Endothelial cell of umbilical vein (primary cell): ENCODE measurements around the gene NSD1. TPM values are rescaled to one million over a fixed set of nuclear protein-coding genes. Genes with fewer than 3 reads are reported as not detected.

Experiments
- BruUV-seq: library from RNA; stranded (reverse); fragments of 400-500 nt; replicated peaks from 2 replicates; lab custom pipeline; 2021; lab: Mats Ljungman, UMichigan
- CTCF ChIA-PET: fragments of 300-600, 350-600 bp; sonication (Branson Sonifier 250); formaldehyde crosslinking; loops from one replicate; lab custom pipeline; 2021; ENCODE audit warnings: antibody characterized with exemption, inconsistent platforms; lab: Charles Lee
- POLR2A ChIA-PET: fragments of 300-600, 350-600 bp; sonication (Branson Sonifier 250); formaldehyde crosslinking; loops from one replicate; lab custom pipeline; 2021; ENCODE audit warnings: antibody characterized with exemption, inconsistent platforms; lab: Charles Lee
- DNase-seq: peaks from one replicate; pipeline ENCODE4 v3.0.0-alpha.2; 2011; ENCODE audit warnings: low read depth, low spot score
- FAIRE-seq: peaks from 2 replicates; lab custom pipeline; 2011; peaks lifted over from hg19 to GRCh38; lab: Jason Lieb, UNC
- H2AFZ ChIP-seq: 2 replicates; pipeline ENCODE4 v1.6.0; 2012; ENCODE audit warnings: low read depth, low read length, control low read depth, inconsistent platforms
- H3K27ac ChIP-seq: 2 replicates; pipeline ENCODE4 v1.5.1; 2011; ENCODE audit warnings: low read depth, mild to moderate bottlenecking, control low read depth, low read length, moderate library complexity; ENCODE audit not compliant: insufficient read depth
- H3K27me3 ChIP-seq, 2 experiments: 2 replicates each; pipeline versions ENCODE4 v1.6.0 to v1.6.1; 2011; ENCODE audit warnings: low read length in 2 of 2, mixed read lengths in 1 of 2; ENCODE audit not compliant: control insufficient read depth in 2 of 2, insufficient read depth in 2 of 2
- H3K36me3 ChIP-seq, 2 experiments: 2 replicates in 1 of 2; 3 replicates in 1 of 2; pipeline ENCODE4 v1.5.1; 2011; ENCODE audit warnings: low read length in 2 of 2, mild to moderate bottlenecking in 1 of 2, moderate library complexity in 1 of 2; ENCODE audit not compliant: control insufficient read depth in 2 of 2, insufficient read depth in 2 of 2; ENCODE audit errors: extremely low read depth in 1 of 2
- H3K4me1 ChIP-seq: 3 replicates; pipeline ENCODE4 v1.5.1; 2011; ENCODE audit warnings: mild to moderate bottlenecking, low read length; ENCODE audit not compliant: control insufficient read depth, insufficient read depth; ENCODE audit errors: extremely low read depth
- H3K4me2 ChIP-seq: 2 replicates; pipeline ENCODE4 v1.6.1; 2011; ENCODE audit warnings: low read length, control low read depth, mixed read lengths; ENCODE audit not compliant: insufficient read depth
- H3K4me3 ChIP-seq, 3 experiments: fragments of 200-600 bp in 1 of 3; sonication (generic), shearing (Covaris generic) in 1 of 3; replicated peaks in 1 of 3; 2 replicates each; pipeline ENCODE4 v1.5.1; 2011 to 2016; ENCODE audit warnings: control low read depth in 3 of 3, low read length in 3 of 3, mild to moderate bottlenecking in 2 of 3, inconsistent platforms in 1 of 3, low read depth in 1 of 3, moderate library complexity in 1 of 3; ENCODE audit not compliant: insufficient read depth in 1 of 3
- H3K79me2 ChIP-seq: 2 replicates; pipeline ENCODE4 v1.6.0; 2012; ENCODE audit warnings: low read length, inconsistent platforms; ENCODE audit not compliant: control insufficient read depth, insufficient read depth
- H3K9ac ChIP-seq: replicated peaks from 2 replicates; pipeline ENCODE3; 2011; ENCODE audit warnings: low read length, control low read depth; ENCODE audit not compliant: insufficient read depth; ENCODE audit errors: extremely low read depth
- H3K9me1 ChIP-seq: replicated peaks from 3 replicates; pipeline ENCODE4 v1.6.0; 2011; ENCODE audit warnings: mild to moderate bottlenecking, low read length; ENCODE audit not compliant: control insufficient read depth, insufficient read depth; ENCODE audit errors: extremely low read depth
- H3K9me3 ChIP-seq: replicated peaks from 2 replicates; pipeline ENCODE4 v1.5.1; 2012; ENCODE audit warnings: low read length, inconsistent platforms; ENCODE audit not compliant: control insufficient read depth, insufficient read depth
- H4K20me1 ChIP-seq: replicated peaks from 2 replicates; pipeline ENCODE3; 2011; ENCODE audit warnings: mild to moderate bottlenecking, low read length; ENCODE audit not compliant: control insufficient read depth, insufficient read depth; ENCODE audit errors: extremely low read depth
- CTCF ChIP-seq, 2 donors: IDR thresholded peaks; 1 replicate in 1 of 2; 2 replicates in 1 of 2; pipeline ENCODE4 v1.5.1; 2011; ENCODE audit warnings: low read length in 2 of 2, mild to moderate bottlenecking in 2 of 2, moderate library complexity in 2 of 2, control low read depth in 1 of 2, inconsistent platforms in 1 of 2, low read depth in 1 of 2; ENCODE audit not compliant: insufficient read depth in 1 of 2; ENCODE audit errors: extremely low read depth in 1 of 2
- EZH2 ChIP-seq: IDR thresholded peaks from 2 replicates; pipeline ENCODE4 v1.6.1; 2012; ENCODE audit warnings: borderline replicate concordance, low read depth, mild to moderate bottlenecking, moderate library complexity, low read length, inconsistent platforms; ENCODE audit not compliant: severe bottlenecking
- FOS ChIP-seq: IDR thresholded peaks from 2 replicates; pipeline ENCODE4 v1.6.1; 2011; ENCODE audit warnings: mild to moderate bottlenecking, low read length, moderate library complexity, borderline replicate concordance; ENCODE audit not compliant: insufficient read depth
- GATA2 ChIP-seq: IDR thresholded peaks from 2 replicates; pipeline ENCODE4 v1.7.0; 2011; ENCODE audit warnings: low read depth, mild to moderate bottlenecking, moderate library complexity, mixed read lengths, low read length; ENCODE audit not compliant: insufficient read length, insufficient read depth
- JUN ChIP-seq: IDR thresholded peaks from 2 replicates; pipeline ENCODE4 v1.6.1; 2011; ENCODE audit warnings: borderline replicate concordance, low read depth; ENCODE audit not compliant: insufficient read length, insufficient read depth
- MAX ChIP-seq: IDR thresholded peaks from 2 replicates; pipeline ENCODE4 v1.6.1; 2011; ENCODE audit not compliant: insufficient read depth, insufficient read length
- MYC ChIP-seq: IDR thresholded peaks from one replicate; pipeline ENCODE4 v1.6.1; 2011; ENCODE audit warnings: mild to moderate bottlenecking, low read depth, low read length
- POLR2A ChIP-seq: IDR thresholded peaks from 2 replicates; pipeline ENCODE4 v1.6.1; 2012; ENCODE audit warnings: low read depth, mild to moderate bottlenecking, control low read depth, low read length
- POLR2AphosphoS5 ChIP-seq: IDR thresholded peaks from 2 replicates; pipeline ENCODE4 v1.6.1; 2012; ENCODE audit warnings: low read depth, mild to moderate bottlenecking, control low read depth, low read length, moderate library complexity; ENCODE audit not compliant: insufficient read depth
- dilution Hi-C: fragments of 300-500 bp; cut with MboI; formaldehyde crosslinking; loops from one replicate; pipeline ENCODE4 v1.15.0; 2019; ENCODE audit warnings: low sequenced_read_pairs; ENCODE audit not compliant: extremely low pct_ligation_motif_present
- intact Hi-C: fragments of 100-400 bp; cut with micrococcal nuclease; formaldehyde crosslinking; loops from one replicate; pipeline ENCODE4 v1.10.0; 2022
- polyA plus RNA-seq, 4 experiments: library from polyadenylated mRNA; depleted of rRNA in 3 of 4; stranded (reverse) in 3 of 4; unstranded in 1 of 4; fragments of >200 nt; gene quantifications; 2 replicates each; pipeline versions ENCODE4 v1.2.1 to v1.2.3, GENCODE V29; 2011 to 2012; ENCODE audit warnings: missing spikeins in 1 of 4
- total RNA-seq: library from RNA; stranded (reverse); gene quantifications from 2 replicates; pipeline ENCODE4 v1.2.3, GENCODE V29; 2021

NSD1 gene
- total and polyA plus RNA-seq, 2 donors (not counting 3 experiments of a cell fraction or from before 2014, with no cell fraction given), result 14.4 to 90.4 TPM

- Histone ChIP-seq H3K9me3 (no peaks in the 10 kb centered on the region), H3K9me1 (no peaks in the 10 kb centered on the region), H3K79me2 (peaks cover 56% of the 10 kb centered on the region), H4K20me1 (peaks cover 3% of the 10 kb centered on the region), H3K27me3 (no peaks in the 10 kb centered on the region), H3K36me3 (peaks cover 8 to 13% of the 10 kb centered on the region in 2 experiments), H2AFZ (no peak overlapping the region), H3K4me2 (no peak overlapping the region), H3K4me3 (no peak overlapping the region), H3K9ac (no peak overlapping the region), H3K27ac (no peak overlapping the region), H3K4me1 (no peaks in the 10 kb centered on the region)
- dilution Hi-C loops, result no loop called here
- FAIRE-seq (no peak), DNase-seq (no peak)
- BruUV-seq, result no TSS peak
- POLR2A ChIA-PET, result no interaction called here
- no peak for TF ChIP-seq MAX
- intact Hi-C loops, result no loop called here
- CTCF ChIA-PET, result interaction anchor here (0.7 to 1.8 kb wide), 4 partner anchors 15 to 358 kb away, joined by 3 to 5 read pairs (median 4); no protein-coding TSS in a partner anchor
Observed at GRCh38 chr5:177343777-177344176, 210.2 kb downstream of the NSD1 start.

- Histone ChIP-seq H3K27ac (no peak overlapping the region), H3K9me3 (no peaks in the 10 kb centered on the region), H3K9ac (no peak overlapping the region), H2AFZ (no peak overlapping the region), H3K4me2 (no peak overlapping the region), H3K36me3 (peaks cover 8% of the 10 kb centered on the region in 2 experiments), H3K4me3 (no peak overlapping the region), H3K79me2 (peaks cover 62% of the 10 kb centered on the region), H3K4me1 (peaks cover 6% of the 10 kb centered on the region), H3K9me1 (no peaks in the 10 kb centered on the region), H4K20me1 (peaks cover 3% of the 10 kb centered on the region), H3K27me3 (no peaks in the 10 kb centered on the region)
- CTCF ChIA-PET, result interaction anchor here (1.0 to 1.8 kb wide), 3 partner anchors 16 to 231 kb away, joined by 3 to 5 read pairs (median 4); no protein-coding TSS in a partner anchor
- dilution Hi-C loops, result no loop called here
- BruUV-seq, result no TSS peak
- no peak for FAIRE-seq
- no peak for DNase-seq
- TF ChIP-seq GATA2 (no peak), FOS (no peak), JUN (no peak), CTCF (IDR thresholded peaks at IDR 0.05; ENCODE audit: extremely low read depth in 1 of 2, insufficient read depth in 1 of 2, low read depth in 1 of 2, low read length in 2 of 2) (no peak), MAX (no peak), POLR2A (no peak), MYC (no peak), EZH2 (no peak), POLR2AphosphoS5 (no peak)
- intact Hi-C loops, result no loop called here
- POLR2A ChIA-PET, result interaction anchor here (0.6 kb wide), 1 partner anchor 31 kb away, joined by 5 read pairs; no protein-coding TSS in a partner anchor
Observed at GRCh38 chr5:177344891-177345290, 211.3 kb downstream of the NSD1 start.
